GM23338 (cell line): ENCODE measurements around the gene RPS5. TPM values are rescaled to one million over a fixed set of nuclear protein-coding genes. Genes with fewer than 3 reads are reported as not detected.

ENCODE experiments used
- ATAC-seq: fragments of 200-7000 bp; cut with Tn5 transposase; 3 replicates; pipeline ENCODE4 v1.9.1; 2020
- DNase-seq: peaks from one replicate; pipeline ENCODE4 v3.0.0-alpha.2; 2015; ENCODE audit warnings: low spot score
- H2AFZ ChIP-seq: fragments of 200-600 bp; sonication (generic); 2 replicates; pipeline ENCODE4 v1.8.0; 2016; ENCODE audit warnings: antibody characterized with exemption, mild to moderate bottlenecking, moderate library complexity
- H3F3A ChIP-seq: fragments of 200-600 bp; sonication (generic); replicated peaks from 2 replicates; pipeline ENCODE4 v1.8.0; 2017; ENCODE audit warnings: antibody characterized with exemption, mixed run types, low read depth
- H3K27ac ChIP-seq: fragments of 200-600 bp; sonication (generic); 2 replicates; pipeline ENCODE4 v1.6.1; 2016; ENCODE audit warnings: low read depth
- H3K27me3 ChIP-seq: fragments of 200-600 bp; sonication (generic); 2 replicates; pipeline ENCODE4 v1.8.0; 2016; ENCODE audit warnings: mild to moderate bottlenecking, mixed run types, moderate library complexity; ENCODE audit not compliant: insufficient read depth
- H3K36me3 ChIP-seq: fragments of 200-600 bp; sonication (generic); 2 replicates; pipeline ENCODE4 v1.8.0; 2016; ENCODE audit warnings: mild to moderate bottlenecking; ENCODE audit not compliant: insufficient read depth
- H3K4me1 ChIP-seq: fragments of 200-600 bp; sonication (generic); 2 replicates; pipeline ENCODE4 v1.8.0; 2016; ENCODE audit warnings: mild to moderate bottlenecking, moderate library complexity; ENCODE audit not compliant: insufficient read depth
- H3K4me2 ChIP-seq: fragments of 200-600 bp; sonication (generic); 2 replicates; pipeline ENCODE4 v1.7.1; 2017; ENCODE audit warnings: mixed run types
- H3K4me3 ChIP-seq: fragments of 200-600 bp; sonication (generic); 2 replicates; pipeline ENCODE4 v1.6.1; 2016; ENCODE audit warnings: mixed run types
- H3K79me2 ChIP-seq: fragments of 200-600 bp; sonication (generic); replicated peaks from 2 replicates; pipeline ENCODE4 v1.8.0; 2017; ENCODE audit warnings: mild to moderate bottlenecking; ENCODE audit not compliant: insufficient read depth
- H3K9me2 ChIP-seq: fragments of 200-600 bp; sonication (generic); 2 replicates; pipeline ENCODE4 v1.8.0; 2017; ENCODE audit not compliant: insufficient read depth
- H4K20me1 ChIP-seq: fragments of 200-600 bp; sonication (generic); replicated peaks from 2 replicates; pipeline ENCODE4 v1.8.0; 2017; ENCODE audit warnings: mild to moderate bottlenecking; ENCODE audit not compliant: insufficient read depth
- H3K27ac Mint-ChIP-seq: 2 replicates; pipeline ENCODE4 v1.8.0; 2020; ENCODE audit warnings: inconsistent platforms, mild to moderate bottlenecking, moderate library complexity, mixed read lengths
- H3K27me3 Mint-ChIP-seq: 3 replicates; pipeline ENCODE4 v1.8.0; 2022; ENCODE audit warnings: low read depth, mild to moderate bottlenecking, moderate library complexity, mixed read lengths, inconsistent platforms; ENCODE audit not compliant: insufficient read depth, poor library complexity
- H3K36me3 Mint-ChIP-seq: 3 replicates; pipeline ENCODE4 v1.8.0; 2021; ENCODE audit warnings: low read depth, mild to moderate bottlenecking, inconsistent platforms, moderate library complexity, mixed read lengths
- H3K4me1 Mint-ChIP-seq: 3 replicates; pipeline ENCODE4 v1.8.0; 2020; ENCODE audit warnings: mild to moderate bottlenecking, inconsistent platforms, mixed read lengths
- H3K4me3 Mint-ChIP-seq: 3 replicates; pipeline ENCODE4 v1.8.0; 2021; ENCODE audit warnings: moderate library complexity, mild to moderate bottlenecking, inconsistent platforms, mixed read lengths
- H3K9me3 Mint-ChIP-seq: 3 replicates; pipeline ENCODE4 v1.8.0; 2020; ENCODE audit warnings: moderate library complexity, mild to moderate bottlenecking, inconsistent platforms, mixed read lengths
- JUNB ChIP-seq: IDR thresholded peaks from one replicate; pipeline ENCODE4 v1.6.1; 2016; ENCODE audit warnings: antibody characterized with exemption; ENCODE audit not compliant: unreplicated experiment
- REST ChIP-seq: IDR thresholded peaks from one replicate; pipeline ENCODE4 v1.6.1; 2018; ENCODE audit warnings: antibody characterized with exemption; ENCODE audit not compliant: unreplicated experiment
- STAT1 ChIP-seq: IDR thresholded peaks from one replicate; pipeline ENCODE4 v1.6.1; 2016; ENCODE audit warnings: antibody characterized with exemption; ENCODE audit not compliant: unreplicated experiment
- ZNF114 ChIP-seq: fragments of 250-450 bp; sonication (Bioruptor Pico); IDR thresholded peaks from 2 replicates; pipeline ENCODE4 v1.5.0; 2020; ENCODE audit warnings: mild to moderate bottlenecking, moderate library complexity
- ZNF462 ChIP-seq: fragments of 250-450 bp; sonication (Bioruptor Pico); IDR thresholded peaks from 2 replicates; pipeline ENCODE4 v1.5.0; 2020; ENCODE audit warnings: mild to moderate bottlenecking, moderate library complexity
- polyA plus RNA-seq: library from polyadenylated mRNA; unstranded; fragments of >200 nt; fragmentation: Nextera tagmentation; extraction: Ambion mirVana; gene quantifications from 2 replicates; pipeline ENCODE4 v1.2.1, GENCODE V29; 2016
- total RNA-seq: library from RNA; depleted of rRNA; stranded (reverse); fragments of >200 nt; shearing (Covaris generic); gene quantifications from 2 replicates; pipeline ENCODE4 v1.2.3, GENCODE V29; 2014

Gene RPS5
- total and polyA plus RNA-seq, 2 experiments from 2014 or later, result 734 to 2,111 TPM

DNA sequence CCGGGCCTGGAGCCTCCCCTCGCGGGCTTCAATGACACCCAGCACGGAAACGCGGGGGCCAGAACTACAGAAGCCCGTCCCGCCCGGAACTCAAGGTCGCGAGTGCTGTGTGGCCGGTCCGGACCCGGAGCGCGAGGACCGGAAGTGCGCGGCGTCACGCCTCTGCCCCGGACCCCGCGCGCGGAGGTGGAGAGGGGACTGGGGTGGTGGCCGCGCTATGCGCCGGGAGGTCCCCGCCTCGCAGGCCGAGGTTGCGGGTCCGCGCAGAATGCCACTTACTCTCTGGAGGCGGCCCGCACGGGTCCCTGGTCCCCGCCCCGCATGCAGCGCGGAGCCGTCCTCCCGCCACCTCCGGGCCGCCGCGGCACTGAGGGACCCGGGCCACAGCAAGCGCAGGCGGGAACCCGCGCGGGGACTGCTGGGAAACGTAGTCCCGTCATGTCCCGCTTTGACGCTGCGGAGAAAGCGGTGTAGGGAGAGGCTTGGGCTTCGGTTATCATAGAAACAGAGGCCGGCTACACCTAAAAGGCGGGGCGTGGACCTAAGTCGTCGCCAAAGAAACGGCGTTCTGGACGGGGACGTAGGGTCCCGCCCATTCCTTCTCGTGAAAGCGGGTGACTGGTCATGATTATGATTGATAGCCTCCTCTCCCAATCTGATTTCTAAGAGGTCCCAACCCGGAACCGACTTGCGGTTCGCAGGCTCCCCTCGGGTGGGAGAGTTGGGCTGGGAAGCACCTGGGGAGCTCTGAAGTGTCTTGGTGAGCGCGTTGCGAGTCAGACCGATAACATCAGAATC is 6.2 kb upstream of the RPS5 start, which contains the start of gene ZNF837 (continued):
- TF ChIP-seq ZNF462 (CRISPR knock-in tag) (no peak), ZNF114 (CRISPR knock-in tag) (no peak)

DNA sequence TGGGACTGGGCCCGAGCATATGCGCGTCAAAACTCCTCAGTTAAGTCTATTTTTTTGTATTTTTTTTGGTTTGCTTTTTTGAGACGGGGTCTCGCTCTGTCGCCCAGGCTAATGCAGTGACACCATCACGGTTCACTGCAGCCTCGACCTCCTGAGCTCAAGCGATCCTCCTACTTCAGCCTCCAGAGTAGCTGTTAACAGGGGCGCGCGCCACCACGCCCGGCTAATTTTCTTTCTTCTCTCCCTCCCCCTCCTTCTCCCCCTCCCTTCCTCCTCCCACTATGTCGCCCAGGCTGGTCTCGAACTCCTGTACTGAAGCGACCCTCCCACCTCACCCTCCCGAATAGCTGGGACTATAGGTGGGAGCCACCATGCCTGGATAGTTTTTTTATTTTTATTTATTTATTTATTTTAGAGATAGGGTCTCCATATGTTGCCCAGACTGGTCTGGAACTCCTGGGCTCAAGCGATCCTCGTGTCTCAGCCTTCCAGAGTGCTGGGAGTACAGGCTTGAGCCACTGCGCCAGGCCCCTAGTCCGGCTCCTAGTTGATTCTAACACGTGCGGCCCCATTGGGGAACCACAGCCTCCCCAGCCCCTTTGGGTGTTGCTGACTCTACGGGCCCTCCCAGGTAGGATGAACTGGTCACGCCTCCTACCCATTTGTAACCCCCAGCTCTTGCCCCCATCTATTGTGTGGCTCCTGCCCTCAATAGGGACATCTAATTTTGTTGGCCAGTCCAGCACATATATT is 5.4 kb upstream of the RPS5 start:
- Mint-ChIP-seq H3K27me3 (peaks cover 26% of the 10 kb centered on the region), H3K27ac (peak overlapping the region; percentile 85), H3K4me3 (peak overlapping the region; percentile 84), H3K4me1 (peaks cover 14% of the 10 kb centered on the region), H3K9me3 (no peaks in the 10 kb centered on the region), H3K36me3 (no peaks in the 10 kb centered on the region; the same call in 2 of the 3 replicates)
- Histone ChIP-seq H3K4me3 (peak overlapping the region; percentile 88), H3K4me2 (peak overlapping the region; percentile 74), H3K36me3 (no peaks in the 10 kb centered on the region), H3F3A (peaks cover 8% of the 10 kb centered on the region; the same call in 1 of the 2 replicates), H3K4me1 (peaks cover 13% of the 10 kb centered on the region; the same call in 1 of the 2 replicates), H2AFZ (no peak overlapping the region), H3K79me2 (no peaks in the 10 kb centered on the region), H4K20me1 (no peaks in the 10 kb centered on the region), H3K9me2 (no peaks in the 10 kb centered on the region), H3K27me3 (no peaks in the 10 kb centered on the region), H3K27ac (no peak overlapping the region)
- DNase-seq (no peak), ATAC-seq (no peak)
- TF ChIP-seq STAT1, result no peak
- no peak for TF ChIP-seq JUNB
- TF ChIP-seq REST, result no peak
